EH (cell line): Measurements from ENCODE around the gene ZNF425.
"Not testable (repeated sequence)": the region's sequence is repeated elsewhere in the genome, so short reads cannot be mapped to it uniquely, and the experiment has no call there.

Source experiments
- DNase-seq: peaks from one replicate; pipeline ENCODE4 v3.0.0-alpha.2; 2015; ENCODE audit warnings: low read depth

ZNF425 gene

DNA sequence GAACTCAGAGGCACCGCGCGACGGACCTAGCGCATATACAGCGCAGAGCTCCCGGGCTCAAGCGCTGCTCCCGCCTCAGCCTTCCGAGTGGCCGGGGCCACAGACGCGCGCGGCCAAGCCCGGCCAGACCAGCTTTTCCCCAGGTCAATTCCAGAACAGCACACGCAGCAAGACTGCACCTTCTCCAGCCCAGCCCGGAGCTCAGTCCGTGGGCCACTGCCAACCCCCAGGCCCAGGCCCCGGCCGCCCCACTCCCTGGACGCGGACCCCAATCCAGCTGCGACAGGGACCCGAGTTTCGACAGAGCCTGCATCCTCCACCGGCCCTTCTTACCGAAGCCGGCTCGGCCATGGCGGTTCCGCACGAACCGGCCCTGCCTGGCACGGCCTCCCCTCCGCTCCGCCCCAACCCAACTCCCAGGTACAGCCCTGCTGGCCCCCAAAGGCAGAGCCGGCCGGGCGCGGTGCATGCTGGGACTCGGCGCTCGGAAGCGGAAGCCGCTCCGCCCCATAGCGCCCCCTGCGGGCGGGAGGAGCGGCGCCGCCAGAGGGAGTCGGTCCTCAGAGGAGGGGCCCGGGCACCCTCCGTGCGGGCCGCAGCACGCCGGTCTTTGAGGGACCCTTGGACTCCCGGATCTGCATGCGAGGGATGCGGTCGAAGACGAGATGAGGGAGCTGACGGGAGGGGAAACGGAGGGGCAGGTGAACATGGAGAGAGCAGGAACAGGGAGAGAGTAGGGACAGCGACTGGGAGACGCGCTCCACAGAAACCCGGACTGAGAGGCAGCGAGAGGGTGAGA is at the start of gene ZNF425:
Gene ZNF425 (minus strand): TSS at position 462 of the 799 bp plus-strand sequence. CDS start 111 bp downstream, at position 351.
- DNase-seq, result peak; percentile 93

DNA sequence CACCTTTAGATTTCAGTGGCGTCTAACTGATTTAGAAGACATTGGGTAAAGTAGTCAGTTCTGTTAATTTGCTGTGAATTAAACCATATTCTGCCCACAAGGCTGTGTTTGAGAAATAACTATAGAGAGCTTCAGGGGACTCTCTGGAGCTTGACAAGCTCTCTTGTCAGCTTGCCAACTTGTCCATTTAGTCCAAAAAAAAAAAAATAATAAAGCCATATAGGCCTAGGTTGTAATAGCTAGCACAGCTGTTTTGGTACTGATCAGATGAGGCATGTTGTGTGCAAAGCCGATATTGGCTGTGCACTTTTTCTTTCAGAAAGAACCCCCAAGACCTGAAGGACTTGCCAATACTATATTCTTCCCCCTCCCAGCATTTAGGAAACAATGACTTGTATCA is 49.0 kb upstream of the ZNF425 start:
- no peak for DNase-seq

- no peak for DNase-seq
Measured at GRCh38 chr7:149172534-149172920, 46.4 kb upstream of the ZNF425 start.

DNA sequence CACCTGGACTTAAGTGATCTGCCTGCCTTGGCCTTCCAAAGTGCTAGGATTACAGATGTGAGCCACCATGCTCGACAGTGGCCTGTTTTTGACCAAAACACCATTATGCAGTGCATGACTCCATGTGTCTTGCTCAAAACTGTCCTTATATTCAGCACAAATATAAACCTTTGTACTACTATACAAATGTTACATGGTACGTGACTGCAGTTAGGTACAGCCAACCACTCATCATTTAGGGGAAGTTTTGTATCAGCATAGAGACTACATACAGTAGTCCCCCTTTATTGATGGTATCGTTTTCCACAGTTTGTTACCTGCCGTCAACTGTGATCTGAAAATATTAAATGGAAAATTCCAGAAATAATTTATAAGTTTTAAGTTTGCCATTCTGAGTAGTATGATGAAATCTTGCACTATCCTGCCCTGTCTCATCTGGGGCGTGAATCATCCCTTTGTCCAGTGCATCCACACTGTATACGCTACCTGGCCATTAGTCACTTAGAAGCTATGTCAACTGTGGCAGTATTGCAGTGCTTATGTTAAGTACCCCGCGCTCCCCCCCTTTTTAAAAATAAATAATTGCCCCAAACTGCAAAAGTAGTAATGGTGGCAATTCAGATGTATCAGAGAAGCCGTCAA is 45.9 kb upstream of the ZNF425 start:
- peak; percentile 44 for DNase-seq

GRCh38 chr7:149166630-149167352 is 40.7 kb upstream of the ZNF425 start:
- DNase-seq, result no peak

- no peak for DNase-seq
Measured at GRCh38 chr7:149166142-149166541, 40.0 kb upstream of the ZNF425 start.

GRCh38 chr7:149161241-149161848 is 35.2 kb upstream of the ZNF425 start:
- DNase-seq, result peak; percentile 61

DNA sequence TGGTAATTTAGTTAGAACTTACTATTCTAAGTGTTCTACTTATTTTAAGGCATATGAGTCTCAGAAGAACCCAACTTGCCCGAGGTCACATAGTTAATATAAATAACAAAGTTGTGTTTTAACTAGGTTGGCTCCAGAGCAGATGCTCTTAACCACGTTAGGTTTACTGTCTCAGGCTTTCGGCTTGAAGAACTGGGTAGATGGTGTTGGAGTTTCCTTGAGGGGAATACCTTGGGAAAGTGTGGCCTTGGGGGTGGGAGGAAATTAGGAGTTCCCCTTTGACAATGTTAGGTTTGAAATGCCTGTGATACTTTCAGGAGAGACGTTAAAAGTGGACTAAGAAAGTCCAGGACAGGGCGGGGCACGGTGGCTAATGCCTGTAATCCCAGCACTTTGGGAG is 30.8 kb upstream of the ZNF425 start:
- no peak for DNase-seq

DNA sequence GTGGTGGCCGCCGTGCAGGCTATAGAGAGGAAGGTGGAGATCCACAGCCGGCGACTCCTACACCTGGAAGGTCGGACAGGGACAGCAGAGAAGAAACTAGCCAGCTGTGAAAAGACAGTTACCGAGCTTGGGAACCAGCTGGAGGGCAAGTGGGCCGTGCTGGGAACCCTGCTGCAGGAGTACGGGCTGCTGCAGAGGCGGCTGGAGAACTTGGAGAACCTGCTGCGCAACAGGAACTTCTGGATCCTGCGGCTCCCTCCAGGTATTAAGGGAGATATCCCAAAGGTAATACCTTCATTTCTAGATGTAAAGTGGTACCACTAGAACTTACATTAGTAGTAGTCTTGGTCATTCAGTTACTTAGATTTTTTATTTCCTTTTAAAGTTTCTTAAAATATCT is 27.9 kb upstream of the ZNF425 start:
- no peak for DNase-seq

- DNase-seq, result no peak
Measured at GRCh38 chr7:149153346-149153745, 27.2 kb upstream of the ZNF425 start.

GRCh38 chr7:149150981-149151380 is 24.9 kb upstream of the ZNF425 start:
- DNase-seq, result no peak

- peak; percentile 70 for DNase-seq
Measured at GRCh38 chr7:149147752-149148653, 21.9 kb upstream of the ZNF425 start.

DNA sequence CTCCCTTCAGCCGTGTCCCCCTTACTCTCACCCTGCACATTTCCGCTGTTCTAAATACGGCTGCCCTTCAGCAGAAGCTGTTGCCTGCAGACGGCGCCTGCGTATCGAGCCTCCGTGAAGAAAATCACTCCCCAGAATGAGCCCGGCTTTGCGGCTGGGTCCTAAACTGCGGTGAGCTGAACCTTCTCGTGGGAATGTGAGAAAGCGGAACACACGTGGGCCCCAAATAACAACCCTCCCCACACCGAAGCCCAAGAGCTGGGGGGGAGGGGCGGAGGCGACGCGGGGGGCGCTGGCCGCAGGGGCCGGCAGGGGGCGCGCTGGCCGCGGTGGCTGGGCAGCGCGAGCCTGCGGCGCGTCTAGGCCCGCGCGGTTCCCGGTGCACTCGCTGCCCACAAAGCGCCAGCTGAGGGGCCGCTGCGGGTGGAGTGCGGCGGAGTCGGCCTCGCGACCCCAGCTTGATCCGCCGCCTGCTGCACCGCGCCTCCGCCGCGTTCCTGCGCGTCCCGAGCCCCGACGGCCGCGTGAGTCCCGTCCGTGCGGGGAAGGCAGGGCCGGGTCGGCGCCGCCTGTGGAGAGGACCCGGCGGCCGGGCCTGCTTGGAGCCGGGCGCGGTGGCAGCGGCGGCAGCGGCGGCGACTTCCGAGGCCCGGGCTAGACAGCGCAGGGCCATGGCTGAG is 21.1 kb upstream of the ZNF425 start, which contains the start of gene ZNF398:
Gene ZNF398 (plus strand): TSS at position 382 of the 680 bp plus-strand sequence. CDS start 290 bp downstream, at position 672.
- DNase-seq, result peak; percentile 74

GRCh38 chr7:149145031-149145845 is 19.1 kb upstream of the ZNF425 start:
- DNase-seq, result no peak

DNA sequence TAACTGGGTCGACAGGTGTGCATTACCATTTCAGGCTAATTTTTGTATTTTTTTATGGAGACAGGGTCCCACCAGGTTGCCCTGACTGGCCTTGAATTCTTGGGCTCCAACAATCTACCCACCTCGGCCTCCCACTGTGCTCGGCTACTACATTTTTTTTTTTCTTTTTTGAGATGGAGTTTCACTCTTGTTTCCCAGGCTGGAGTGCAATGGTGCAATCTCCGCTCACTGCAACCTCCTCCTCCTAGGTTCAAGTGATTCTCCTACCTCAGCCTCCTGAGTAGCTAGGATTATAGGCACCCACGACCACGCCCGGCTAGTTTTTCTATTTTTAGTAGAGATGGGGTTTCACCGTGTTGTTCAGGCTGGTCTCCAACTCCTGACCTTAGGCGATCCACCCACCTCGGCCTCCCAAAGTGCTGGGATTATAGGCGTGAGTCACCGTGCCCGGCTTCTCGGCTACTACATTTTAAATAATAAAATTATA is 18.4 kb upstream of the ZNF425 start:
- DNase-seq, result not testable (repeated sequence)

GRCh38 chr7:149141893-149142292 is 15.8 kb upstream of the ZNF425 start:
- no peak for DNase-seq

DNA sequence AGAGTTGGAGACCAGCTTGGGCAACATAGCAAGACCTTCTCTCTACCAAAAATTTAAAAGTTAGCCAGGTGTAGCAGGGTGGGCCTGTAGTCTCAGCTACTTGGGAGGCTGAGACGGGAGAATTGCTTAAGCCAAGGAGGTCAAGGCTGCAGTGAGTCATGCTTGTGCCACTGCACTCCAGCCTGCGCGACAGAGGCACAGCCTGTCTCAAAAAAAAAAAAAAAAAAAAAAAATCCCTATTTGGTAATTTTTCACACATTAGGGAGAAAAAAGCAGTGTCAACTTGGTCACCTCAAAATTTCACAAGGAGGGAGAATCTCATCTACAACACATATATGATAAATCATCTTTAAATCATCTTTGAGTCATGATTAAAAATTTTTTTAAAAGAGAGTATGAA is 14.7 kb upstream of the ZNF425 start:
- DNase-seq, result peak; percentile 37

GRCh38 chr7:149136118-149136517 is 10.0 kb upstream of the ZNF425 start:
- no peak for DNase-seq

DNA sequence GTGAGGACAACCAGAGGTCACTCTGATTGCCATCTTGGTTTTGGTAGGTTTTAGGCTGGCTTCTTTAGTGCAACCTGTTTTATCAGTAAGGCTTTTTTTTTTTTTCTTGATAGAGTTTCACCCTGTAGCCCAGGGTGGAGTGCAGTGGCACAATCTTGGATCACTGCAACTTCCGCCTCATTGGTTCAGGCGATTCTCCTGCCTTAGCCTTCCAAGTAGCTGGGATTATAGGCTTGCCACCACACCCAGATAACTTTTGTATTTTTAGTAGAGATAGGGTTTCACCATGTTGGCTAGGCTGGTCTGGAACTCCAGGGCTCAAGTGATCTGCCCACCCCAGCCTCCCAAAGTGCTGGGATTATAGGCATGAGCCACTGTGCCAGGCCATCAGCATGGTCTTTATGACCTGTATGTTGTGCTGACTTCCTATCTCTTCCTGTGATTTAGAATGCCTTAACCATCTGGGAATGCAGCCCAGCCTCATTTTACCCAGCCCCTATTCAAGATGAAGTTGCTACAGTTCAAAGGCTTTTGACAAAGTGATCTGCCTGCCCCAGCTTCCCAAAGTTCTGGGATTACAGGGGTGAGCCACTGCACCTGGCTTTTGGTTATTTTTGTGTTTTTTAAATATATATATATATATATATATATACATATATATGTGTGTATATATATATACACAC is 7.0 kb upstream of the ZNF425 start:
- DNase-seq, result no peak
